Sigmoid colon (tissue), 7 donors: ENCODE results near the gene ATP5MC3. TPM values are rescaled to one million over a fixed set of nuclear protein-coding genes. Genes with fewer than 3 reads are reported as not detected.

Experiments
- DNase-seq: peaks from one replicate; pipeline ENCODE4 v3.0.0-alpha.2; 2019
- H3K27ac ChIP-seq, 4 donors: fragments of 200-600 bp; sonication (generic); one replicate each; pipeline ENCODE4 v1.5.1; 2016 to 2019; ENCODE audit warnings: mild to moderate bottlenecking in 1 of 4
- H3K27me3 ChIP-seq, 3 donors: fragments of 200-600 bp; sonication (generic); one replicate each; pipeline ENCODE4 v1.5.1; 2019; ENCODE audit warnings: mild to moderate bottlenecking in 1 of 3
- H3K36me3 ChIP-seq, 4 donors: fragments of 200-600 bp; sonication (generic); one replicate each; pipeline ENCODE4 v1.5.1; 2016 to 2019
- H3K4me1 ChIP-seq, 4 donors: fragments of 200-600 bp; sonication (generic); one replicate each; pipeline ENCODE4 v1.5.1; 2017 to 2019
- H3K4me3 ChIP-seq, 4 donors: fragments of 200-600 bp; sonication (generic); one replicate each; pipeline ENCODE4 v1.5.1; 2017 to 2019; ENCODE audit warnings: mild to moderate bottlenecking in 2 of 4, moderate library complexity in 1 of 4
- H3K9me3 ChIP-seq, 4 donors: fragments of 200-600 bp in 3 of 4; sonication (generic) in 3 of 4; one replicate each; pipeline versions ENCODE4 v1.5.1 to v1.6.1; 2013 to 2019
- CTCF ChIP-seq, 4 experiments: fragments of 450-650 bp in 3 of 4; fragments of 200-600 bp in 1 of 4; IDR thresholded peaks; one replicate each; pipeline ENCODE4 v1.5.1; 2016 to 2019; ENCODE audit warnings: antibody characterized with exemption in 4 of 4, mild to moderate bottlenecking in 3 of 4, moderate library complexity in 2 of 4
- EP300 ChIP-seq, 4 donors: sonication (generic); formaldehyde crosslinking; IDR thresholded peaks; one replicate each; pipeline ENCODE4 v1.6.1; 2017; ENCODE audit warnings: antibody characterized with exemption in 4 of 4
- POLR2A ChIP-seq, 2 donors: fragments of 450-650 bp; IDR thresholded peaks; one replicate each; pipeline ENCODE4 v1.6.1; 2016; ENCODE audit warnings: antibody characterized with exemption in 2 of 2, mild to moderate bottlenecking in 2 of 2, moderate library complexity in 2 of 2
- POLR2AphosphoS5 ChIP-seq, 4 donors: sonication (generic); formaldehyde crosslinking; IDR thresholded peaks; one replicate each; pipeline ENCODE4 v1.6.1; 2017; ENCODE audit warnings: antibody characterized with exemption in 4 of 4
- WGBS, 2 donors: extraction: QIAGEN DNeasy Blood & Tissue Kit; methylation state at CpG; one replicate each; pipeline ENCODE4 v1.1.7; 2013; 5-methylcytosine and 5-hydroxymethylcytosine counted together
- intact Hi-C: fragments of 100-400 bp; cut with DNase I; formaldehyde crosslinking; loops from one replicate; pipeline ENCODE4 v1.15.1; 2023
- polyA plus RNA-seq, 3 donors: library from polyadenylated mRNA; stranded (reverse); fragments of 200-250 nt; gene quantifications; one replicate each; pipeline ENCODE4 v1.2.3, GENCODE V29; 2013
- total RNA-seq, 4 donors: library from RNA; depleted of rRNA; stranded (reverse); fragments of >200 nt; gene quantifications; one replicate each; pipeline ENCODE4 v1.1.0, GENCODE V29; 2016
- donor health status: healthy with polysubstance abuse.
- donor health status: Bipolar disorder and iron deficiency.
- donor health status: healthy.

ATP5MC3 gene
- total and polyA plus RNA-seq, 7 donors = 97.5 to 1,261 (median 233) TPM

GRCh38 chr2:175152242-175152641 is 29.3 kb downstream of the ATP5MC3 start:
- Histone ChIP-seq H3K27ac (no peak overlapping the region), H3K36me3 (no peaks in the 10 kb centered on the region), H3K9me3 (no peaks in the 10 kb centered on the region), H3K4me3 (no peak overlapping the region), H3K27me3 (no peaks in the 10 kb centered on the region), H3K4me1 (peaks cover 0 to 56% (median 32%) of the 10 kb centered on the region in 4 donors)
- TF ChIP-seq EP300 (IDR thresholded peaks at IDR 0.05) (no peak), POLR2A (IDR thresholded peaks at IDR 0.05) (no peak), POLR2AphosphoS5 (IDR thresholded peaks at IDR 0.05) (no peak), CTCF (IDR thresholded peaks at IDR 0.05) (no peak)
- WGBS, 2 donors = 73 to 87% methylated on average over 2 of the region's 2 CpGs
- DNase-seq = no peak
- intact Hi-C loops = no loop called here

GRCh38 chr2:175151791-175152190 is 29.7 kb downstream of the ATP5MC3 start:
- intact Hi-C loops = no loop called here
- Histone ChIP-seq H3K27me3 (no peaks in the 10 kb centered on the region), H3K4me1 (peaks cover 0 to 58% (median 36%) of the 10 kb centered on the region in 4 donors), H3K4me3 (no peak overlapping the region), H3K9me3 (no peaks in the 10 kb centered on the region), H3K27ac (no peak overlapping the region), H3K36me3 (no peaks in the 10 kb centered on the region)
- 79 to 90% methylated on average over 1 of the region's 1 CpG for WGBS, 2 donors
- TF ChIP-seq CTCF (IDR thresholded peaks at IDR 0.05) = no peak
- DNase-seq = no peak

GRCh38 chr2:175147186-175147585 is 34.3 kb downstream of the ATP5MC3 start:
- intact Hi-C loops = no loop called here
- Histone ChIP-seq H3K27ac (no peak overlapping the region), H3K9me3 (no peaks in the 10 kb centered on the region), H3K4me3 (no peak overlapping the region), H3K27me3 (no peaks in the 10 kb centered on the region), H3K36me3 (no peaks in the 10 kb centered on the region), H3K4me1 (peaks cover 0 to 30% (median 25%) of the 10 kb centered on the region in 4 donors)
- WGBS, 2 donors = 82 to 86% methylated on average over 4 of the region's 4 CpGs
- TF ChIP-seq POLR2A (IDR thresholded peaks at IDR 0.05) (no peak), POLR2AphosphoS5 (IDR thresholded peaks at IDR 0.05) (no peak), CTCF (IDR thresholded peaks at IDR 0.05) (no peak), EP300 (IDR thresholded peaks at IDR 0.05) (no peak)
- DNase-seq = no peak

- intact Hi-C loops = no loop called here
- Histone ChIP-seq H3K4me3 (no peak overlapping the region), H3K36me3 (peaks cover 0 to 6% (median 0%) of the 10 kb centered on the region in 4 donors), H3K27me3 (no peaks in the 10 kb centered on the region), H3K4me1 (peaks cover 0 to 34% (median 18%) of the 10 kb centered on the region in 4 donors), H3K9me3 (no peaks in the 10 kb centered on the region), H3K27ac (no peak overlapping the region)
- DNase-seq = no peak
- TF ChIP-seq EP300 (IDR thresholded peaks at IDR 0.05) (no peak), POLR2A (IDR thresholded peaks at IDR 0.05) (no peak), CTCF (IDR thresholded peaks at IDR 0.05) (no peak), POLR2AphosphoS5 (IDR thresholded peaks at IDR 0.05) (no peak)
- 97% methylated on average over 2 of the region's 2 CpGs for WGBS, 2 donors
Measured at GRCh38 chr2:175143678-175144077, 37.8 kb downstream of the ATP5MC3 start.

GRCh38 chr2:175143191-175143590 is 38.3 kb downstream of the ATP5MC3 start:
- Histone ChIP-seq H3K4me3 (no peak overlapping the region), H3K27ac (no peak overlapping the region), H3K9me3 (no peaks in the 10 kb centered on the region), H3K4me1 (peaks cover 0 to 37% (median 15%) of the 10 kb centered on the region in 4 donors), H3K27me3 (no peaks in the 10 kb centered on the region), H3K36me3 (peaks cover 0 to 6% (median 0%) of the 10 kb centered on the region in 4 donors)
- intact Hi-C loops = no loop called here
- no peak for DNase-seq
- TF ChIP-seq EP300 (IDR thresholded peaks at IDR 0.05) = no peak
- no peak for TF ChIP-seq POLR2AphosphoS5 (IDR thresholded peaks at IDR 0.05)
- TF ChIP-seq CTCF (IDR thresholded peaks at IDR 0.05) = no peak
- TF ChIP-seq POLR2A (IDR thresholded peaks at IDR 0.05) = no peak
- WGBS, 2 donors = 91 to 99% methylated on average over 1 of the region's 1 CpG
